ENCODE measurements around the gene CSRP1.

The CSRP1 gene

DNA sequence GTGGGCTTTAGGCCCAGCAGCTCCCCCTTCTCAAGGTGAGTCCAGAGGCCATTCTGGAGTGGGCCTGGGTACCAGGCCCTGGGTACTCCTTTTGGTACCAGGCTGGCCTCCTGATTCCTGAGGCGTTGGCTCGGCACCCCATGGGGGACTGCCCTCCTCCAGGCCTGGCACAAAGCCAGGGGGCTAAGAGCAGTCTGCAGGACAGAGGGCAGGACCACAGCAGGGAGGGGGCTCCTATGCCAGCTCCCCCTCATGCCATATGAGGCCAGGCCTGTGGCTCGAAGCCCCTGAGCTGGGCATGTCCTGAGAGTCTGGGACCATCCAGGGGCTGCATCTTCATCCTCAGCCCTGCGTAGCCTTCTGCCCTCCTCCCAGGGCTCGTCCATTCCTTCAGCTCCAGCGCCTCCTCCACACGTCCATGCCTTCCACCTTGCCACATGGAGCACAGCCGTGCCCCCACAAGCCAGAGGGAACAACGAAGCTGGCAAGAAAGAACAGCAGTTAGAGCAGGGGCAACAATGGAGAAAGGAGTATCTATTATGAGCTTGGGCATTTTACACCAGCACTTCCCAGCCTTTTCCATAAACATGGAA is 41.1 kb downstream of the CSRP1 start:
- H3K27ac ChIP-seq, result peak overlapping the region; percentile 100
- TF ChIP-seq, protein P1, sequence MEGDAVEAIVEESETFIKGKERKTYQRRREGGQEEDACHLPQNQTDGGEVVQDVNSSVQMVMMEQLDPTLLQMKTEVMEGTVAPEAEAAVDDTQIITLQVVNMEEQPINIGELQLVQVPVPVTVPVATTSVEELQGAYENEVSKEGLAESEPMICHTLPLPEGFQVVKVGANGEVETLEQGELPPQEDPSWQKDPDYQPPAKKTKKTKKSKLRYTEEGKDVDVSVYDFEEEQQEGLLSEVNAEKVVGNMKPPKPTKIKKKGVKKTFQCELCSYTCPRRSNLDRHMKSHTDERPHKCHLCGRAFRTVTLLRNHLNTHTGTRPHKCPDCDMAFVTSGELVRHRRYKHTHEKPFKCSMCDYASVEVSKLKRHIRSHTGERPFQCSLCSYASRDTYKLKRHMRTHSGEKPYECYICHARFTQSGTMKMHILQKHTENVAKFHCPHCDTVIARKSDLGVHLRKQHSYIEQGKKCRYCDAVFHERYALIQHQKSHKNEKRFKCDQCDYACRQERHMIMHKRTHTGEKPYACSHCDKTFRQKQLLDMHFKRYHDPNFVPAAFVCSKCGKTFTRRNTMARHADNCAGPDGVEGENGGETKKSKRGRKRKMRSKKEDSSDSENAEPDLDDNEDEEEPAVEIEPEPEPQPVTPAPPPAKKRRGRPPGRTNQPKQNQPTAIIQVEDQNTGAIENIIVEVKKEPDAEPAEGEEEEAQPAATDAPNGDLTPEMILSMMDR (conservative IDR thresholded peaks at IDR 0.05; ENCODE audit: low read depth), result no peak
- CTCF ChIA-PET, result interaction anchor here (0.7 to 3.7 kb wide), 7 partner anchors 15 to 534 kb away, joined by 3 to 24 read pairs (median 5); no protein-coding TSS in a partner anchor
- no peak for DNase-seq (ENCODE audit: low spot score)
- POLR2A ChIA-PET (ENCODE audit: low non-redundant PET), result interaction anchor here (1.3 to 1.4 kb wide), 2 partner anchors 15 to 18 kb away, joined by 6 to 8 read pairs; no protein-coding TSS in a partner anchor

DNA sequence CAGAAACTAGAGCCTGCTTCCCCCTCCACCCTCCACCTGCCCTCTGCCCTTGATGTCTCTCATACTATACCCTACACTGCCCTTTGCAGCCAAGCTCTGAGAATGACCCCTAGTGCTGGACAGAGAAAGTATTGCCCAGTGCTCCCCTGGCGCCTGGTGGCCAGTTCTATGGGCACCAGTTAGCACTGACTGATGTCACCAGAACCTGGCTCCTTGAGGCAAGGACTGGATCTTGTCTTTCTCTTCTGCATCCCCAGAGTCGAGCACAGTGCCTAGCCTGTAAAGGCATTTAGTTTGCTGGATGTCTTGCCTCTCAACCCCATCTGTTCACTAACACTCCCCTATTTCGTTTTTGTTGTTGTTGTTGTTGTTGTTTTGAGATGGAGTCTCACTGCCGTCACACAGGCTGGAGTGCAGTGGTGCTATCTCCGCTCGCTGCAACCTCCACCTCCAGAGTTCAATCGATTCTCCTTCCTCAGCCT is 43.8 kb downstream of the CSRP1 start:
- ChIA-PET POLR2A (ENCODE audit: low non-redundant PET) (interaction anchor here (1.1 kb wide), 1 partner anchor 28 kb away, joined by 3 read pairs; no protein-coding TSS in a partner anchor), CTCF (interaction anchor here (1.1 to 4.0 kb wide), 4 partner anchors 15 to 32 kb away, joined by 3 to 26 read pairs (median 16); no protein-coding TSS in a partner anchor)
- TF ChIP-seq, protein P1 (conservative IDR thresholded peaks at IDR 0.05; ENCODE audit: low read depth), result no peak
- peak overlapping the region; percentile 100 for H3K27ac ChIP-seq
- DNase-seq (ENCODE audit: low spot score), result no peak

DNA sequence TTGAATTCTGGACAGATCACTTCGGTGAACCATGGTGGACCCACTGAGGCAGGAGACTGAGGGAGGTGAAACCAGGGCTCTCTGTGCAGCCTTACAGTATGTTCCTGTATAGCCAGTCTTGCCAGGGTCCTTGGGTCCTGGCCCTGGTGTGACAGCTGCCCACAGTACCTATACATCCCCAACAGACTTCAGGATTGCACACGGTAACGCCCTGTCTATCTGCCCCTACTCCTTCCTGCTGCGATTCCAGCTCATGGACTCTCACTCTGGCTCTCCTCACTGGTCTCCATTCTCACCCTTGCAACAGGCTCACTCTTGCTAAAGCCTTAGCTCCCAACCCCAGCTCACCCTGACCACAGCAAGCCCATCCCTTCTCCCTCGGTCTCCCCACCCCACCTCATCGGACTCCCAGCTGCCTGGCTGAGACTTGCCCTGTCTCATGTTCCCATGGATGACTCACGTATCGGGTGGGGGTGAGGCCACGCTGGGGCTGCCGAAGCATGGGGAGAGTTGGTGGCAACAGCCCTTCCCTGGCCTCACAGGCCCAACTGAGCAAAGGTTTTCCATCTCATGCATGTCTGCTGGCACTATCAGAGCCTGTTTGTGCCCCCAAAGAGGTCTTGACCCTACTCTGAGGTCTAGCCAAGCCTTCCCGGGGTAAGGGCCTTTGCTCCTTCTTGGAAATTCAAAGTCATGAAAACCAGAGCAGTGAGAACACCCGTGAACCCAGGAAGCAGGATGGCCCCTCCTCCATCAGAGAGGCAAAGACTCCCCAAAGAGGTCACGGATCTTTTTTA is 45.1 kb downstream of the CSRP1 start:
- CTCF ChIA-PET, result interaction anchor here (0.6 to 4.0 kb wide), 6 partner anchors 14 to 1814 kb away, joined by 3 to 26 read pairs (median 10); no protein-coding TSS in a partner anchor
- peak overlapping the region; percentile 100 for H3K27ac ChIP-seq
- TF ChIP-seq, protein P1 (conservative IDR thresholded peaks at IDR 0.05; ENCODE audit: low read depth), result no peak

DNA sequence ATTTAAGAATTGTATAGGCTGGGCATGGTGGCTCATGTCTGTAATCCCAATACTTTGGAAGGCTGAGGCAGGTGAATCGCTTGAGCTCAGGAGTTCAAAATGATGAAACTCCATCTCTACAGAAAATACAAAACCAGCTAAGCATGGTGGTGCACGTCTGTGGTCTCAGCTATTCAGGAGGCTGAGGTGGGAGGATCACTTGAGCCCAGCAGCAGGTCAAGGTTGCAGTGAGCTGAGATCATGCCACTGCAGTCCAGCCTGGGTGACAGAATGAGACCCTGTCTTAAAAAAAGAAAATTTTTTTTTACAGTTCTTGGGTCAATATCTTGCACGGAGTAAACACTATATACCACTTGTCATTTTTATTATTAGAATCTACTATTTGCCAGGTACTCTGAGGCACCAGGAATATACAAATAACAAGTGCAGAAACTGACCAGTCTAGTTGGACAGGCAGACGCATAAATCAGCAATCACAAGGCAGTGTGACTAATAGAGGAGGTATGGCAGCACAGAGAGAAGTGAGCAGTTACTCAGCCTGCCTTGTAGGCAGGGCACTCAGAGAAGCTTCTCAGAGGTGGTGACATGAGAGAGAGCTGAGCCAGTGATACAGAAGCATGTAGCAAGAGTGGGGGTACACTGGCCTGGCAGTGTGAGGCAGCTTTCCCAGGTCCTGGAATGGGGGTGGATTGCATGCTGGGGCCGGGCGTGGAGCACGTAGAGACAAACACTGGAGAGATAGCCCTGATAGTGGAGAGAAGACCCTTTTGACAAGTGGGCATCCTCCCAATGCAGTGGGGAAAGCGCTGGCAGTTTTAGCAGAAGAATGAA is 45.9 kb downstream of the CSRP1 start:
- DNase-seq (ENCODE audit: low spot score), result peak; percentile 93
- CTCF ChIA-PET, result interaction anchor here (1.5 to 4.0 kb wide), 4 partner anchors 13 to 52 kb away, joined by 5 to 26 read pairs (median 14); no protein-coding TSS in a partner anchor
- H3K27ac ChIP-seq, result peak overlapping the region; percentile 100
- POLR2A ChIA-PET (ENCODE audit: low non-redundant PET), result interaction anchor here (0.6 to 1.5 kb wide), 9 partner anchors 13 to 1401 kb away, joined by 3 to 10 read pairs (median 4); no protein-coding TSS in a partner anchor
- TF ChIP-seq, protein P1 (conservative IDR thresholded peaks at IDR 0.05; ENCODE audit: low read depth), result no peak

More for the DNA sequence above, 45.1 kb downstream of the CSRP1 start:
- POLR2A ChIA-PET (ENCODE audit: low non-redundant PET), result interaction anchor here (0.6 to 1.5 kb wide), 8 partner anchors 14 to 1400 kb away, joined by 3 to 10 read pairs (median 4); no protein-coding TSS in a partner anchor
- peak; percentile 98 for DNase-seq (ENCODE audit: low spot score)

DNA sequence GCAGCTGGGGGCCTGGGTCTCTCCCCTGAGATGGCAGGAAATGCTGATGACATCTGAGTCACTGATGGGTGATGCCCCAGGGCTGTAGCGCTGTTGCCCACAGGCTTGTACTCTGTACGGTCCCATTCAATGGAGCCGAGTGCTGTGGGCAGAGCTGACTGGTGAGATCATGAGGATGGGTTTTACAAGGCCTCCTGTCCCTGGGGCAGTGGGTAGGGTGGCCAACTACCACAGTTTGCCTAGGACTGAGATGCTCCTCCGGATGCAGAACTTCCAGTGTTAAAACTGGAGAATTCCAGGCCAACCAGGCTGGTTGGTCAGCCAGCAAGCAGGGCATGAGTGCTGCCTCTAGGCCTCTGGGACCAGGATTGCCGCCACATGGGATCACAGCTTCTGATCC is 47.1 kb downstream of the CSRP1 start:
- ChIA-PET CTCF (interaction anchor here (0.8 to 4.1 kb wide), 4 partner anchors 12 to 24 kb away, joined by 3 to 30 read pairs (median 14); no protein-coding TSS in a partner anchor), POLR2A (ENCODE audit: low non-redundant PET) (interaction anchor here (0.5 to 1.4 kb wide), 4 partner anchors 12 to 319 kb away, joined by 3 to 6 read pairs (median 4); partner anchors contain the start of gene CSRP1)
- TF ChIP-seq, protein P1 (conservative IDR thresholded peaks at IDR 0.05; ENCODE audit: low read depth), result no peak
- DNase-seq (ENCODE audit: low spot score), result no peak
- peak overlapping the region; percentile 100 for H3K27ac ChIP-seq
